T-cell (primary cell): ENCODE results near the gene LRTM2. TPM values are rescaled to one million over a fixed set of nuclear protein-coding genes. Genes with fewer than 3 reads are reported as not detected.

Experiments
- ATAC-seq, 4 experiments: fragments of 200-7000 bp in 3 of 4; fragments of 150-1000 bp in 1 of 4; cut with Tn5 transposase; replicated peaks in 1 of 4; 1 replicate in 3 of 4; 2 replicates in 1 of 4; pipeline ENCODE4 v1.10.0; 2021; ENCODE audit warnings: moderate library complexity in 3 of 4, mild to moderate bottlenecking in 2 of 4, moderate number of reproducible peaks in 1 of 4
- CTCF ChIA-PET, 2 donors: fragments of 300-600 bp; sonication (Branson Sonifier 250); formaldehyde crosslinking; loops; one replicate each; lab custom pipeline; 2022; ENCODE audit warnings: antibody characterized with exemption in 2 of 2; lab: Charles Lee
- POLR2A ChIA-PET, 2 donors: fragments of 300-600 bp; sonication (Branson Sonifier 250); formaldehyde crosslinking; loops; one replicate each; lab custom pipeline; 2022; ENCODE audit warnings: antibody characterized with exemption in 2 of 2; lab: Charles Lee
- DNase-seq, 35 experiments: peaks; one replicate each; pipeline versions ENCODE4 v3.0.0 to v3.0.0-alpha.2; 2013 to 2023
- H3K27ac ChIP-seq: one replicate; pipeline ENCODE4 v1.5.1; 2013; ENCODE audit warnings: low read length
- H3K27me3 ChIP-seq, 2 experiments: replicated peaks in 1 of 2; 1 replicate in 1 of 2; 2 replicates in 1 of 2; pipeline versions ENCODE4 v1.6.1 to v1.7.0; 2013; ENCODE audit warnings: low read length in 1 of 2, mixed read lengths in 1 of 2; ENCODE audit not compliant: control insufficient read depth in 2 of 2, insufficient read depth in 2 of 2; ENCODE audit errors: extremely low read depth in 1 of 2
- H3K36me3 ChIP-seq, 2 donors: 1 replicate in 1 of 2; 2 replicates in 1 of 2; pipeline versions ENCODE4 v1.6.1 to v1.7.0; 2013; ENCODE audit warnings: low read length in 1 of 2; ENCODE audit not compliant: control insufficient read depth in 2 of 2, insufficient read depth in 1 of 2; ENCODE audit errors: extremely low read depth in 1 of 2
- H3K4me1 ChIP-seq, 2 experiments: 1 replicate in 1 of 2; 2 replicates in 1 of 2; pipeline versions ENCODE4 v1.6.1 to v1.7.0; 2013; ENCODE audit warnings: low read length in 2 of 2, mixed read lengths in 1 of 2; ENCODE audit not compliant: insufficient read depth in 2 of 2, control insufficient read depth in 1 of 2; ENCODE audit errors: extremely low read depth in 1 of 2
- H3K4me3 ChIP-seq, 2 donors: 1 replicate in 1 of 2; 2 replicates in 1 of 2; pipeline versions ENCODE4 v1.5.1 to v1.7.0; 2013; ENCODE audit warnings: mild to moderate bottlenecking in 2 of 2, low read length in 1 of 2, moderate library complexity in 1 of 2; ENCODE audit not compliant: control insufficient read depth in 1 of 2; ENCODE audit errors: extremely low read depth in 1 of 2
- H3K9me3 ChIP-seq: 2 replicates; pipeline ENCODE4 v1.7.0; 2013
- H3K27ac Mint-ChIP-seq, 2 donors: one replicate each; pipeline ENCODE4 v1.8.0; 2020 to 2021; ENCODE audit warnings: mild to moderate bottlenecking in 2 of 2, mixed read lengths in 2 of 2
- H3K27me3 Mint-ChIP-seq, 2 donors: one replicate each; pipeline ENCODE4 v1.8.0; 2021 to 2022; ENCODE audit warnings: mixed read lengths in 2 of 2
- H3K36me3 Mint-ChIP-seq: one replicate; pipeline ENCODE4 v1.8.0; 2021; ENCODE audit warnings: mixed read lengths
- H3K4me1 Mint-ChIP-seq, 3 donors: one replicate each; pipeline ENCODE4 v1.8.0; 2020 to 2022; ENCODE audit warnings: mixed read lengths in 3 of 3, mild to moderate bottlenecking in 1 of 3
- H3K4me3 Mint-ChIP-seq, 3 donors: one replicate each; pipeline ENCODE4 v1.8.0; 2020 to 2022; ENCODE audit warnings: mild to moderate bottlenecking in 3 of 3, mixed read lengths in 3 of 3, moderate library complexity in 3 of 3
- H3K9me3 Mint-ChIP-seq, 3 donors: one replicate each; pipeline ENCODE4 v1.8.0; 2020 to 2022; ENCODE audit warnings: mixed read lengths in 3 of 3
- WGBS: methylation state at CpG from one replicate; pipeline ENCODE4 v1.1.5; 2013; ENCODE audit warnings: missing lambda C conversion rate; ENCODE audit not compliant: insufficient coverage; 5-methylcytosine and 5-hydroxymethylcytosine counted together
- total RNA-seq, 35 experiments: library from RNA in 6 of 35; stranded (reverse) in 6 of 35; fragments of 120-200 nt in 1 of 35; gene quantifications; one replicate each; pipeline versions ENCODE4 v1.2.1 to v1.2.4 and lab custom pipeline; 2013 to 2026

The LRTM2 gene
- total RNA-seq, 5 donors from 2014 or later (not counting 1 experiment from before 2014, with no cell fraction given) = not detected

GRCh38 chr12:1810201-1810930 is 10.0 kb upstream of the LRTM2 start:
- Mint-ChIP-seq H3K4me1 (peaks cover 8 to 26% (median 10%) of the 10 kb centered on the region in 3 donors), H3K27me3 (peaks cover 0 to 2% of the 10 kb centered on the region in 2 donors), H3K27ac (peak overlapping the region; percentile 37 to 78), H3K36me3 (no peaks in the 10 kb centered on the region), H3K9me3 (no peaks in the 10 kb centered on the region), H3K4me3 (peak overlapping the region; percentile 29 to 64 (median 63))
- DNase-seq (no peak), ATAC-seq (no peak)
- POLR2A ChIA-PET = no interaction called here
- H3K36me3 ChIP-seq = no peaks in the 10 kb centered on the region
- no peak overlapping the region for H3K4me3 ChIP-seq
- CTCF ChIA-PET = interaction anchor here in 1 of 2 donors (0.8 kb wide), 1 partner anchor 1948 kb away, joined by 3 read pairs; no protein-coding TSS in a partner anchor
- 90% methylated on average over 12 of the region's 21 CpGs for WGBS
- H3K27ac ChIP-seq = peak overlapping the region; percentile 55
- no peaks in the 10 kb centered on the region for H3K9me3 ChIP-seq
- H3K4me1 ChIP-seq = peaks cover 0 to 48% of the 10 kb centered on the region in 2 experiments
- peaks cover 0 to 2% of the 10 kb centered on the region in 2 experiments for H3K27me3 ChIP-seq

GRCh38 chr12:1810931-1811280 is 9.5 kb upstream of the LRTM2 start:
- Mint-ChIP-seq H3K4me3 (peak overlapping the region in 2 of 3 donors; percentile 63 to 64), H3K4me1 (peaks cover 8 to 26% (median 10%) of the 10 kb centered on the region in 3 donors), H3K9me3 (no peaks in the 10 kb centered on the region), H3K36me3 (no peaks in the 10 kb centered on the region), H3K27ac (peak overlapping the region; percentile 37 to 78), H3K27me3 (peaks cover 0 to 2% of the 10 kb centered on the region in 2 donors)
- Histone ChIP-seq H3K27me3 (peaks cover 0 to 2% of the 10 kb centered on the region in 2 experiments), H3K27ac (peak overlapping the region; percentile 55), H3K9me3 (no peaks in the 10 kb centered on the region), H3K4me1 (peaks cover 0 to 44% of the 10 kb centered on the region in 2 experiments), H3K4me3 (peak overlapping the region in 1 of 2 donors; percentile 40), H3K36me3 (no peaks in the 10 kb centered on the region)
- 90% methylated on average over 7 of the region's 10 CpGs for WGBS
- ATAC-seq = no peak
- no peak for DNase-seq
- ChIA-PET POLR2A (no interaction called here), CTCF (interaction anchor here in 1 of 2 donors (0.8 kb wide), 1 partner anchor 1948 kb away, joined by 3 read pairs; no protein-coding TSS in a partner anchor)

- Histone ChIP-seq H3K27me3 (peaks cover 0 to 2% of the 10 kb centered on the region in 2 experiments), H3K4me1 (peaks cover 0 to 40% of the 10 kb centered on the region in 2 experiments), H3K36me3 (no peaks in the 10 kb centered on the region), H3K9me3 (no peaks in the 10 kb centered on the region), H3K27ac (peak overlapping the region; percentile 55), H3K4me3 (peak overlapping the region in 1 of 2 donors; percentile 40)
- Mint-ChIP-seq H3K4me1 (peaks cover 8 to 26% (median 10%) of the 10 kb centered on the region in 3 donors), H3K9me3 (no peaks in the 10 kb centered on the region), H3K36me3 (no peaks in the 10 kb centered on the region), H3K27me3 (peaks cover 1 to 2% of the 10 kb centered on the region in 2 donors), H3K27ac (peak overlapping the region; percentile 37 to 78), H3K4me3 (peak overlapping the region; percentile 63 to 64 (median 63))
- ChIA-PET CTCF (interaction anchor here in 1 of 2 donors (0.8 kb wide), 1 partner anchor 1947 kb away, joined by 3 read pairs; no protein-coding TSS in a partner anchor), POLR2A (no interaction called here)
- WGBS = 78% methylated on average over 24 of the region's 27 CpGs
- ATAC-seq (peak; percentile 52 to 75 (median 72)), DNase-seq (peak in 3 of 35 experiments; percentile 19 to 46 (median 33))
Observed at GRCh38 chr12:1811281-1811947, 9.0 kb upstream of the LRTM2 start.

- POLR2A ChIA-PET = no interaction called here
- CTCF ChIA-PET = interaction anchor here in 1 of 2 donors (1.2 kb wide), 1 partner anchor 128 kb away, joined by 4 read pairs; no protein-coding TSS in a partner anchor
- H3K4me1 ChIP-seq = peaks cover 0 to 40% of the 10 kb centered on the region in 2 experiments
Observed at GRCh38 chr12:1811948-1812291, 8.4 kb upstream of the LRTM2 start.

GRCh38 chr12:1812650-1813302 is 7.6 kb upstream of the LRTM2 start:
- Mint-ChIP-seq H3K27me3 (peaks cover 2 to 3% of the 10 kb centered on the region in 2 donors), H3K9me3 (no peaks in the 10 kb centered on the region), H3K4me3 (peak overlapping the region in 1 of 3 donors; percentile 18), H3K36me3 (no peaks in the 10 kb centered on the region), H3K27ac (peak overlapping the region; percentile 11 to 65), H3K4me1 (peaks cover 8 to 23% (median 10%) of the 10 kb centered on the region in 3 donors)
- POLR2A ChIA-PET = no interaction called here
- ATAC-seq = peak in 1 of 4 experiments; percentile 38
- DNase-seq = peak in 1 of 35 experiments; percentile 28
- H3K9me3 ChIP-seq = no peaks in the 10 kb centered on the region
- H3K4me1 ChIP-seq = peaks cover 0 to 40% of the 10 kb centered on the region in 2 experiments
- no peaks in the 10 kb centered on the region for H3K36me3 ChIP-seq
- peak overlapping the region; percentile 51 for H3K27ac ChIP-seq
- peaks cover 0 to 2% of the 10 kb centered on the region in 2 experiments for H3K27me3 ChIP-seq
- WGBS = 58% methylated on average over 16 of the region's 17 CpGs
- no peak overlapping the region for H3K4me3 ChIP-seq
- CTCF ChIA-PET = interaction anchor here in 1 of 2 donors (1.2 kb wide), 1 partner anchor 127 kb away, joined by 4 read pairs; no protein-coding TSS in a partner anchor

More at GRCh38 chr12:1811948-1812291, 8.4 kb upstream of the LRTM2 start:
- Histone ChIP-seq H3K9me3 (no peaks in the 10 kb centered on the region), H3K27me3 (peaks cover 0 to 2% of the 10 kb centered on the region in 2 experiments), H3K36me3 (no peaks in the 10 kb centered on the region), H3K4me3 (peak overlapping the region in 1 of 2 donors; percentile 40), H3K27ac (peak overlapping the region; percentile 51)
- Mint-ChIP-seq H3K27me3 (peaks cover 2 to 3% of the 10 kb centered on the region in 2 donors), H3K4me1 (peaks cover 8 to 25% (median 10%) of the 10 kb centered on the region in 3 donors), H3K4me3 (peak overlapping the region; percentile 63 to 64 (median 63)), H3K36me3 (no peaks in the 10 kb centered on the region), H3K9me3 (no peaks in the 10 kb centered on the region), H3K27ac (peak overlapping the region; percentile 37 to 78)
- WGBS = 74% methylated on average over 3 of the region's 6 CpGs
- ATAC-seq (no peak), DNase-seq (no peak)
